HepG2 (cell line): ENCODE measurements around the gene TP73.

Experiments used
- CC2D1A ChIP-seq: sonication (generic); formaldehyde crosslinking; IDR thresholded peaks from 2 replicates; pipeline ENCODE4 v1.8.1; 2023; ENCODE audit warnings: mild to moderate bottlenecking, missing genetic modification reagents
- RNF2 ChIP-seq: fragments of 450-650 bp; conservative IDR thresholded peaks from 2 replicates; pipeline ENCODE4 v1.6.1; 2016; ENCODE audit warnings: low read depth
- TFDP1 ChIP-seq: IDR thresholded peaks from 2 replicates; pipeline ENCODE4 v1.6.1; 2016; ENCODE audit warnings: missing compliant biosample characterization, missing genetic modification reagents, borderline replicate concordance
- UBTF ChIP-seq: sonication (generic); formaldehyde crosslinking; IDR thresholded peaks from 2 replicates; pipeline ENCODE4 v1.4.0; 2020; ENCODE audit warnings: mild to moderate bottlenecking, missing genetic modification reagents
- ZNF570 ChIP-seq: sonication (generic); formaldehyde crosslinking; IDR thresholded peaks from 2 replicates; pipeline ENCODE4 v1.4.0; 2020; ENCODE audit warnings: mild to moderate bottlenecking, missing genetic modification reagents, borderline replicate concordance

GRCh38 chr1:3664700-3665375 lies 12.5 kb downstream of the TP73 start:
- TF ChIP-seq RNF2 (no peak), ZNF570 (CRISPR knock-in tag) (no peak), TFDP1 (no peak), CC2D1A (CRISPR knock-in tag) (no peak), UBTF (no peak)
